ENCODE data around the gene NXPH4. TPM values are rescaled to one million over a fixed set of nuclear protein-coding genes. Genes with fewer than 3 reads are reported as not detected.

NXPH4 gene
- total RNA-seq, 1 donor from 2014 or later: 62.6 TPM

DNA sequence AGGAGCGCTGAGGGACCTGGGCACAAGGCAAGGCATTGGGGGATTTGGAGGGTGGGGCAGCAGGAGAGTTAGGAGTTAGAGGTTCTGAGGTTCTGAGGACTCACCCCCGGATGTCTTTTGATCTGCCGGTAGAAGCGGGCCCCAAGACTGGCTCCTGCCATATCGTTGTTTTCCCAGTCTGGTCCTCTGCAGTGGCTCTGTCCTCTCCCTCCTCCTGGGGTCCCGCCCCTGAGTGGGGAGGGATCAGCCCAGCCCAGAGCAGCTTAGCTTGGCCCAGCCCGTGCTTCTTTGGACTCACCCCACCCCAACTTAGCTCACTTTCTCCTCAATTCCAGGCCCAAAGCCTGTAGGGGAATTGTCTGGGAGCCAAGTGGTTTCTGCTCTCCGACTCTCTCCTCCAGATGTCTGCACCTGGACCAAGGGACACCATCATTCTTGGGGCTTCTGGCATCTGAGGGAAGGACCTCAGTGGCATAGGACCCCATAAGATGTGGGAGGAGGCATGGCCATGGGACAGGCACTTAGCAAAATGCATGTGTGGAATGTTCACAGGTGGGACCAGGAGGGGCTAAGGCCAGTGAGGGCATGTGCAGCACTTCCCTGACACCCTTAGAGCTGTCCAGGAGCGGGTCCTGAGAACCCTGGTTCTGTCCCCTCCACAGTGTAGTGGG lies 20.5 kb downstream of the NXPH4 start:
- Mint-ChIP-seq H3K36me3 (ENCODE audit: unreplicated experiment) (peaks cover 16% of the 10 kb centered on the region), H3K27ac (ENCODE audit: unreplicated experiment) (peak overlapping the region; percentile 98), H3K4me1 (ENCODE audit: unreplicated experiment) (peaks cover 82% of the 10 kb centered on the region), H3K4me3 (ENCODE audit: unreplicated experiment) (peak overlapping the region; percentile 71), H3K9me3 (ENCODE audit: unreplicated experiment) (no peaks in the 10 kb centered on the region), H3K27me3 (ENCODE audit: unreplicated experiment) (peaks cover 2% of the 10 kb centered on the region)
- no peak for DNase-seq (ENCODE audit: extremely low spot score, unreplicated experiment)
- TF ChIP-seq, protein P1, sequence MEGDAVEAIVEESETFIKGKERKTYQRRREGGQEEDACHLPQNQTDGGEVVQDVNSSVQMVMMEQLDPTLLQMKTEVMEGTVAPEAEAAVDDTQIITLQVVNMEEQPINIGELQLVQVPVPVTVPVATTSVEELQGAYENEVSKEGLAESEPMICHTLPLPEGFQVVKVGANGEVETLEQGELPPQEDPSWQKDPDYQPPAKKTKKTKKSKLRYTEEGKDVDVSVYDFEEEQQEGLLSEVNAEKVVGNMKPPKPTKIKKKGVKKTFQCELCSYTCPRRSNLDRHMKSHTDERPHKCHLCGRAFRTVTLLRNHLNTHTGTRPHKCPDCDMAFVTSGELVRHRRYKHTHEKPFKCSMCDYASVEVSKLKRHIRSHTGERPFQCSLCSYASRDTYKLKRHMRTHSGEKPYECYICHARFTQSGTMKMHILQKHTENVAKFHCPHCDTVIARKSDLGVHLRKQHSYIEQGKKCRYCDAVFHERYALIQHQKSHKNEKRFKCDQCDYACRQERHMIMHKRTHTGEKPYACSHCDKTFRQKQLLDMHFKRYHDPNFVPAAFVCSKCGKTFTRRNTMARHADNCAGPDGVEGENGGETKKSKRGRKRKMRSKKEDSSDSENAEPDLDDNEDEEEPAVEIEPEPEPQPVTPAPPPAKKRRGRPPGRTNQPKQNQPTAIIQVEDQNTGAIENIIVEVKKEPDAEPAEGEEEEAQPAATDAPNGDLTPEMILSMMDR (IDR thresholded peaks at IDR 0.05): no peak

DNA sequence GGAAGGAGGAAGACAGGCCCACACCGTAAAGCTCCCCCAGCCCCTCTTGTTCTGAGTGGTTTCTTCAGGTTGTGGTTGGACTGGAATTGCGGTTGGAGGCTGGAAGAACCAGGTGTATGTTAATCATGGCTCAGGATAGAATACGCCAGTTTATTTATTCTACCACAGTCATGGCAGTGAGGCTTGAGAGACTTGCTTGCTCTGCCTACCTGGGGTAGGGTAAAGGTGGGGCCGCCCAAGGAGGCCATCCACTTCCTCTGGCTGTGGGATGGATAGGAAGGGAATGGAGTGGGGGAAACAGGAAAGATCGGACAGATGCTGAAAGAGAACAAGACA lies 21.0 kb downstream of the NXPH4 start:
- DNase-seq (ENCODE audit: extremely low spot score, unreplicated experiment): no peak
- peaks cover 16% of the 10 kb centered on the region for H3K36me3 Mint-ChIP-seq (ENCODE audit: unreplicated experiment)
- no peaks in the 10 kb centered on the region for H3K9me3 Mint-ChIP-seq (ENCODE audit: unreplicated experiment)
- H3K27ac Mint-ChIP-seq (ENCODE audit: unreplicated experiment): peak overlapping the region; percentile 98
- H3K27me3 Mint-ChIP-seq (ENCODE audit: unreplicated experiment): peaks cover 2% of the 10 kb centered on the region
- peaks cover 82% of the 10 kb centered on the region for H3K4me1 Mint-ChIP-seq (ENCODE audit: unreplicated experiment)
- H3K4me3 Mint-ChIP-seq (ENCODE audit: unreplicated experiment): peak overlapping the region; percentile 71
- TF ChIP-seq, protein P1 (IDR thresholded peaks at IDR 0.05): no peak

DNA sequence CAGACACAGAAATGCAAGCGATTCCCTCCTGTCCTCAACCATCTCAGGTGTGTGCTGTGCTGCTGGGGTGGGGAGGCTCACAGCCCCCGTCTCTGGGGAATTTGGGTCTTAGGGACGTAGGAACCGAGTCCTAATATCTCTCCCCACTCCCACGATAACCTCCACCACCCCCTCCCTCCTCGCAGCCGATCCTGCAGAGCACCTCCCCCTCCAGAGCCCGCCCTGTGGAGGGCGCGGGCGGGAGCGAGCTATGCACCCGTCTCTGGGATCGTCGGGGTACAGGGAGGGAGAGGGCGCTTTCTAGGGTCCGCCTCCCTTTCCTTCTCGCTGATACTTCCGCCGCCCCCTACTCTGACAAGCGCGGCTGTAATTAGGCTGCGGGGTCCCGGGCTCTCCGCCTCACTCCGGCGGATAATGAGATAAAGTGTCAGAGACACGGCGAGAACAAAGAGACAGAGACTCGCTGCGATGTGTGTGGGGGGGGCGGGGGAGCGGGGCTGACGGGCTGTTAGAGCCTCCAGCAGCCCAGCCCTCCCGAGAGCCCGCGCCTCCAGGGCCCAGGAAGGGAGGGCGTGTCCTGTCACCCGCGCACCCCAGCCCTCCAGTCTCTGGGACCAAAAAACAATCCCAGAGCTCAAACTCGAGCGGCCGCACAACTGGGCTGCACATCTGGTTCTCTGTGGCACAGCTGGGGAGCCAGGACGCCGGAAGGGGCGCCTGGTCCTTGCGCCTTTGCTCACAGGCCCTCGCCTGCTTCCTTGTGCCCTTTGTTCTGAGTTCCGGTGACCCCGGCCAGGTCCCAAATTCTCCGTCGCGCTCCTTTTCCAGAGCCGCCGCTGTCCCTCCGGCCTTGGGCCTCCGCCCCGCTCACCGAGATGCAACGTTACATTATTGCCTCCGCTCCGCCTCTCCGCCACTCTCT lies 21.6 kb downstream of the NXPH4 start:
- no peak for DNase-seq (ENCODE audit: extremely low spot score, unreplicated experiment)
- Mint-ChIP-seq H3K27me3 (ENCODE audit: unreplicated experiment) (peaks cover 2% of the 10 kb centered on the region), H3K9me3 (ENCODE audit: unreplicated experiment) (no peaks in the 10 kb centered on the region), H3K36me3 (ENCODE audit: unreplicated experiment) (peaks cover 11% of the 10 kb centered on the region), H3K4me1 (ENCODE audit: unreplicated experiment) (peaks cover 84% of the 10 kb centered on the region), H3K4me3 (ENCODE audit: unreplicated experiment) (peak overlapping the region; percentile 91), H3K27ac (ENCODE audit: unreplicated experiment) (peak overlapping the region; percentile 91)
- TF ChIP-seq, protein P1 (IDR thresholded peaks at IDR 0.05): no peak

DNA sequence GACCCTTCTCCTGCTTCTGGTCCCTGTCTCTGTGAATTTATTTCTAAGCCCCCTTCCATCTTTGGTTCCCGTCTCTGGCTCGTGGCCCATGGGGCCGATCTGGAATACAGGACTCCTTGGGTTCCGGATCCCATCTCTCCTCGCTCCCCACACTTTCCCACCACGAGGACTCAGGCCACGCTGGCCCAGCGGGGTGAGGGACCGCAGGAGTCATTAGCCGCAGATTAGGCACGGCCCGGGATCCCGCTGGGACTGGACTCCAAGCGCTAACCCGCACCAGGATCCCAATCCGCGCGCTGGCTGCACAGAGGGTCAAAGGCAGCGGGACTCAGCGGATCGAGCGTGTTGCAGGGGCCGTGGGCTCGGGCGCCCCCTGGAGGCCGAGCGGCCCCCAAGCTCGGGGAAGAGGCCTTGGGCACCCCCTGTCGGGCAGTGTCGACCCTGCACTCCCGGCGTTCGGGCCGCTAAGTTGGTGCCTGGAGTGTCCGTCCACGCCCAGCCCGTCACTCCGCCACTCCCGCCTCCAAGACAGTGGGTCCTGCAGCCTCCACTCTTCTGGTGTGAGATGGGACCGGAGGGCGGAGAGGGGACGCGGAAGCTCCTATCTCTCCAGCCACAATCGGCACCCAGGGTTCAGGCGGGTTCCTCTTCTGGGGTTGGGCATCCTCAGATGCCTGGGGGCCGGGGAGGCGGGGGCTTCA lies 22.4 kb downstream of the NXPH4 start:
- peak; percentile 98 for DNase-seq (ENCODE audit: extremely low spot score, unreplicated experiment)
- TF ChIP-seq, protein P1 (IDR thresholded peaks at IDR 0.05): peak; percentile 100
- Mint-ChIP-seq H3K27me3 (ENCODE audit: unreplicated experiment) (peaks cover 2% of the 10 kb centered on the region), H3K4me3 (ENCODE audit: unreplicated experiment) (peak overlapping the region; percentile 91), H3K4me1 (ENCODE audit: unreplicated experiment) (peaks cover 82% of the 10 kb centered on the region), H3K27ac (ENCODE audit: unreplicated experiment) (peak overlapping the region; percentile 91), H3K36me3 (ENCODE audit: unreplicated experiment) (peaks cover 7% of the 10 kb centered on the region), H3K9me3 (ENCODE audit: unreplicated experiment) (no peaks in the 10 kb centered on the region)

Measured in osteocyte (in vitro differentiated cells).